Activated CD8-positive, alpha-beta T cell treated with anti-CD3 and anti-CD28 coated beads for 36 hours (primary cell): ENCODE results near the gene PAPSS2. TPM values are rescaled to one million over a fixed set of nuclear protein-coding genes. Genes with fewer than 3 reads are reported as not detected.
A peak's percentile ranks its signal among the peaks of the same experiment; 100 is the strongest.

Source experiments
- ATAC-seq: fragments of 200-7000 bp; cut with Tn5 transposase; one replicate; pipeline ENCODE4 v1.10.0; 2021; ENCODE audit warnings: mild to moderate bottlenecking, moderate library complexity
- CTCF ChIA-PET: fragments of 350-600 bp; sonication (Branson Sonifier 250); formaldehyde crosslinking; loops from one replicate; lab custom pipeline; 2021; ENCODE audit warnings: antibody characterized with exemption; lab: Charles Lee
- POLR2A ChIA-PET: fragments of 350-600 bp; sonication (Branson Sonifier 250); formaldehyde crosslinking; loops from one replicate; lab custom pipeline; 2021; ENCODE audit warnings: antibody characterized with exemption; lab: Charles Lee
- DNase-seq: peaks from one replicate; pipeline ENCODE4 v3.0.0-alpha.2; 2020
- H3K27ac Mint-ChIP-seq: one replicate; pipeline ENCODE4 v1.8.0; 2021; ENCODE audit warnings: mild to moderate bottlenecking, mixed read lengths
- H3K27me3 Mint-ChIP-seq: one replicate; pipeline ENCODE4 v1.8.0; 2021; ENCODE audit warnings: mixed read lengths
- H3K36me3 Mint-ChIP-seq: one replicate; pipeline ENCODE4 v1.8.0; 2021; ENCODE audit warnings: low read depth, mixed read lengths
- H3K4me1 Mint-ChIP-seq: one replicate; pipeline ENCODE4 v1.8.0; 2021; ENCODE audit warnings: low read depth, mixed read lengths
- H3K4me3 Mint-ChIP-seq: one replicate; pipeline ENCODE4 v1.8.0; 2021; ENCODE audit warnings: mild to moderate bottlenecking, moderate library complexity, mixed read lengths
- H3K9me3 Mint-ChIP-seq: one replicate; pipeline ENCODE4 v1.8.0; 2021; ENCODE audit warnings: mixed read lengths
- CTCF ChIP-seq: fragments of 200-600 bp; IDR thresholded peaks from one replicate; pipeline ENCODE4 v1.8.0; 2022; ENCODE audit warnings: antibody characterized with exemption, mild to moderate bottlenecking
- intact Hi-C: fragments of 100-400 bp; cut with micrococcal nuclease; formaldehyde crosslinking; loops from one replicate; pipeline ENCODE4 v1.10.0; 2022
- total RNA-seq, 2 experiments: library from RNA; stranded (reverse); gene quantifications; one replicate each; pipeline ENCODE4 v1.2.3, GENCODE V29; 2021

Gene PAPSS2
- total RNA-seq, 2 experiments from 2014 or later: 0.14 to 0.20 TPM

- intact Hi-C loops: no loop called here
- H3K36me3 Mint-ChIP-seq: peaks cover 14% of the 10 kb centered on the region
- H3K9me3 Mint-ChIP-seq: no peaks in the 10 kb centered on the region
- ATAC-seq (no peak), DNase-seq (no peak)
- H3K4me3 Mint-ChIP-seq: no peak overlapping the region
- ChIA-PET POLR2A (no interaction called here), CTCF (interaction anchor here (0.6 to 1.3 kb wide), 2 partner anchors 18 to 218 kb away, joined by 3 to 6 read pairs; no protein-coding TSS in a partner anchor)
- TF ChIP-seq CTCF: no peak
- peak overlapping the region; percentile 2 for H3K27ac Mint-ChIP-seq
- H3K4me1 Mint-ChIP-seq: peaks cover 37% of the 10 kb centered on the region
- H3K27me3 Mint-ChIP-seq: no peaks in the 10 kb centered on the region
Measured at GRCh38 chr10:87750001-87750671, 90.5 kb downstream of the PAPSS2 start.

- Mint-ChIP-seq H3K9me3 (no peaks in the 10 kb centered on the region), H3K4me1 (peaks cover 37% of the 10 kb centered on the region), H3K27me3 (no peaks in the 10 kb centered on the region), H3K36me3 (peaks cover 17% of the 10 kb centered on the region), H3K4me3 (no peak overlapping the region), H3K27ac (no peak overlapping the region)
- ATAC-seq: peak; percentile 20
- intact Hi-C loops: no loop called here
- CTCF ChIA-PET: interaction anchor here (1.0 kb wide), 1 partner anchor 217 kb away, joined by 3 read pairs; no protein-coding TSS in a partner anchor
- DNase-seq: no peak
- TF ChIP-seq CTCF: no peak
- POLR2A ChIA-PET: no interaction called here
Measured at GRCh38 chr10:87750817-87751216, 91.1 kb downstream of the PAPSS2 start.

GRCh38 chr10:87751274-87751673 is 91.6 kb downstream of the PAPSS2 start:
- no peak for TF ChIP-seq CTCF
- H3K36me3 Mint-ChIP-seq: peaks cover 21% of the 10 kb centered on the region
- intact Hi-C loops: no loop called here
- peaks cover 37% of the 10 kb centered on the region for H3K4me1 Mint-ChIP-seq
- H3K9me3 Mint-ChIP-seq: no peaks in the 10 kb centered on the region
- no peak for ATAC-seq
- ChIA-PET CTCF (interaction anchor here (1.0 kb wide), 1 partner anchor 218 kb away, joined by 3 read pairs; no protein-coding TSS in a partner anchor), POLR2A (interaction anchor here (1.0 to 1.1 kb wide), 2 partner anchors 10 to 23 kb away, joined by 3 read pairs; no protein-coding TSS in a partner anchor)
- no peak overlapping the region for H3K27ac Mint-ChIP-seq
- DNase-seq: no peak
- no peaks in the 10 kb centered on the region for H3K27me3 Mint-ChIP-seq
- H3K4me3 Mint-ChIP-seq: no peak overlapping the region

- Mint-ChIP-seq H3K4me3 (no peak overlapping the region), H3K4me1 (peaks cover 37% of the 10 kb centered on the region), H3K27ac (no peak overlapping the region), H3K9me3 (no peaks in the 10 kb centered on the region), H3K27me3 (no peaks in the 10 kb centered on the region), H3K36me3 (peaks cover 24% of the 10 kb centered on the region)
- no peak for TF ChIP-seq CTCF
- no peak for ATAC-seq
- ChIA-PET POLR2A (no interaction called here), CTCF (no interaction called here)
- no peak for DNase-seq
- intact Hi-C loops: no loop called here
Measured at GRCh38 chr10:87752566-87752965, 92.9 kb downstream of the PAPSS2 start.
